Measurements from ENCODE around the gene GLYATL1B.
A peak's percentile ranks its signal among the peaks of the same experiment; 100 is the strongest.
"Not testable (repeated sequence)": the region's sequence is repeated elsewhere in the genome, so short reads cannot be mapped to it uniquely, and the experiment has no call there.

Gene GLYATL1B, protein sequence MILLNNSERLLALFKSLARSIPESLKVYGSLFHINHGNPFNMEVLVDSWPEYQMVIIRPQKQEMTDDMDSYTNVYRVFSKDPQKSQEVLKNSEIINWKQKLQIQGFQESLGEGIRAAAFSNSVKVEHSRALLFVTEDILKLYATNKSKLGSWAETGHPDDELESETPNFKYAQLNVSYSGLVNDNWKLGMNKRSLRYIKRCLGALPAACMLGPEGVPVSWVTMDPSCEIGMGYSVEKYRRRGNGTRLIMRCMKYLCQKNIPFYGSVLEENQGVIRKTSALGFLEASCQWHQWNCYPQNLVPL

DNA sequence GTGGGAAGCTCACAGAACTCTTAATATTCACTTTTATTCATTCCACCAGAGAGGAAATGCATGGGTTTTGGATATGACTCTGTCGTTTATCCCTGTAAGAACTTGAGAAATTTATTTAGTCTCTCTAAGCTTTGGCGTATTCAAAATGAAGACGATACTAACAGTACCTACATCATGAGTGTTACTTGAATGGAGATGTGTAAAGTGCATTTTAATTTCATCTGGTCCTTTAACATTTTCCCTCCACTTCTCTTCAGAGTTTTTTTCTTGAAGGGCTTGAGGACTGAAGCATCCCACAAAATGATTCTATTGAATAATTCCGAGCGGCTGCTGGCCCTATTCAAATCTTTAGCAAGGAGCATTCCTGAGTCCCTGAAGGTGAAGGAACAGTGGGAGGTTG, at the start of gene GLYATL1B:
Gene GLYATL1B, plus strand, starts transcription at position 301 of the 400 bp plus-strand sequence. Its CDS starts 0 bp downstream, at position 301.
- not testable (repeated sequence) for DNase-seq

DNA sequence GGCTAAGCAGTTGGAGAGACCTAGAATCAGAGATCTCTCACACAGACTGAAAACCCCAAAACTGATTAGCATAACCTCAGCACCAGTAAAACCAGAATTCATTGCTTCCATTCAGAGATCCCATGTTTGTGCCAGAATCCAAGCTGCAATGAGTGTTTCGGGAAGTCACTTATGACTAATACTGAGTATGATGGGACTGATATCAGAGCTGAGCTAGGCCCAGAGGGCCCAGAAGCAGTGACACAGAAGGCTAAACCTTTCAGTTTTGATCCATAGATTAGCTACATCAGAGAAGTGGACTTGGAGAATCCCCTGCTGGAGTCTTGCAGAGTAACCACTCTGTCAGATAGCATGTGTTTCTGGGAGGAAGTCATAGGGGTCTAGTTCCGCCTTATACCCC, 49.6 kb upstream of the GLYATL1B start:
- not testable (repeated sequence) for DNase-seq

DNA sequence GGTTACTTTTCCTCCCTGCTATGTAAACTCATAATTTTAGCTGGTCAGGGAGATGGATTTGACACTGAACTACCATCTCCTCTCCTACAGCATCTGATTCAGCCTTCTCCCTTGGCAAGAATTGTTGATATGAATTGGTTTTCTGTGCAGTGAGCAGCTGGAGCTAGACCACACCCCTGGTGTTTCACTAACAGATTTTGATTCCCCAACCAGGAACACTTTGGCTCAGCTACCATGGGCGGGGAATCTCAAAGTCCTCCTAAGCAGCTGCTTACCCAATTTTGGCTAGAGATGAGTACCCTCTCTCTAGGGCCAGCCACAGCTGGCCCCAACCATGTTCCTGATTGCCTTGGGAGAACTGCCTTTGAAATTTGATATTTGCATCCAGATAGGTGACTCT, 48.7 kb upstream of the GLYATL1B start:
- not testable (repeated sequence) for DNase-seq

DNA sequence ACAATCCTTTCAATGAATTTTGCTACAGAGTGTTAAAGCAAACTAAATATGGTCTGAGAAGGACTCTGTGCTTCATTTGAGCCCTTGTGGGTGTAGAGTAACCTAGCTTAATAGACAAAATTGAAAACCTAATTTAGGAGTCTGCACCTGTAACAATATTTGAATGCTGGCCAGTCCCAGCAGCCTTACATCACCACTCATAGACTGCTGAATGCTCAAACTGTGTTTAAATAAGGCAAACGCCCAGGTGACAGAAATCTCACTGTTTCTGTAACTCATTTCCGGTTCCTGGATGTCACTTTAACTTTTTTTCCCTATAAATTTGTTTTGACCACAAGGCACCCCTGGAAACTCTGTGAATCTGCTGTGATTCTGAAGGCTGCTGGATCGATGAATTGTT, 45.5 kb upstream of the GLYATL1B start:
- DNase-seq = no peak

DNA sequence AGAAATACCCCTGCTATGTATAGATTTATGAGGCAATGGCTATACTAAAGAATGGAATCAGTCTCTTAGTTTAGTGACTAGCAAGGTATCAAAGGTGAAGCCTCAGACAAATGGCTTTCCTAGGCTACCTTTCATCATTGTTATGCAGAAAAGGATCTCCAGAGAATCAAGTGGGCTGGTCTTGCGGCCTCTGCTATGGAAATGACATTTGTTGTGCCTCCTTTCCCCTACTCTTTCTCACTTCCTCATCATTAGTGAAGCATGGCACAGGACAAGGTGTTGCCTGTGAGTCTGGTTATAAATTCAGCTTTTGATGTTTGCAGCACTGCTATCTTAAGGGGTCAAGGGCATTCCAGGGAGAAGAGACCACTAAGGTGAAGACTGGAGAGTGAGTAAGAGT, 34.7 kb upstream of the GLYATL1B start:
- DNase-seq = not testable (repeated sequence)

DNA sequence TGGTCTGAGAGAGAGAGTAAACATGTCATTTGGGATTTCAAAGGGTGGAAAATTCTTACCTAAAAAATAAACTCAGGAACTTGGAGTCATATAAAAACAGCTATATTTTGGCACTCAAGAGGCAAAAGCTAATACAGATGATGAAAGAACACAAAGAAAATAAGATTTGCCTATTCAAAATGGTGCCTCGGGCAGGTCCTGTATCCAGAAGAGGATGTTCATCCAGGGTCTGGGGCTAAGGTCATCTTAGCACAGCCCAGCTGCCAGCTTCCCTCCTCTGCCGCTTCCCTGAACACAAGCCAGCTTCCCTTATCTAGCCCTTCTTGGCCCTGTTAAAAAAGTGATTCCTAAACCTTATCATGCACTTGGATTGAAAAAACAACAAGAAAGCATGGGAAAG, 33.8 kb upstream of the GLYATL1B start:
- DNase-seq = not testable (repeated sequence)

DNA sequence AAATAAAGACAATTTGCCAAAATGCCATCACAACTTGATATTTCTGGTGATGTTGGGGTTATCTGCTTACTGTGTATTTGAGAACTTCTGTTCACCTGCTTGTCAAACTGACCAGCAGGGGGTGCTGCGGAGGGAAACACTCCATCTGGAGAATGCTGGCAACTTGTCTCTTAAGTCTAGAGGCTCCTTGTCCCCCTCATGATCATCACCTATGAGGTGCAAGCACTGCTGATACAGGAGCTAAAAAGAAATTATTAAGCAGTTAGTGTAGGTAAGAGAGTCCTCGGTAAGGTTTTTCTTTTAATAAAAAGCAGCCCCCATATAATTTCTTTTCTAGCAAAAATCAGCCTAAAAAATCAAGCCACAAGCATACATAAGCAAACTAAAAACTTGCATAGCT, 32.7 kb upstream of the GLYATL1B start:
- peak; percentile 86 to 90 for DNase-seq

DNA sequence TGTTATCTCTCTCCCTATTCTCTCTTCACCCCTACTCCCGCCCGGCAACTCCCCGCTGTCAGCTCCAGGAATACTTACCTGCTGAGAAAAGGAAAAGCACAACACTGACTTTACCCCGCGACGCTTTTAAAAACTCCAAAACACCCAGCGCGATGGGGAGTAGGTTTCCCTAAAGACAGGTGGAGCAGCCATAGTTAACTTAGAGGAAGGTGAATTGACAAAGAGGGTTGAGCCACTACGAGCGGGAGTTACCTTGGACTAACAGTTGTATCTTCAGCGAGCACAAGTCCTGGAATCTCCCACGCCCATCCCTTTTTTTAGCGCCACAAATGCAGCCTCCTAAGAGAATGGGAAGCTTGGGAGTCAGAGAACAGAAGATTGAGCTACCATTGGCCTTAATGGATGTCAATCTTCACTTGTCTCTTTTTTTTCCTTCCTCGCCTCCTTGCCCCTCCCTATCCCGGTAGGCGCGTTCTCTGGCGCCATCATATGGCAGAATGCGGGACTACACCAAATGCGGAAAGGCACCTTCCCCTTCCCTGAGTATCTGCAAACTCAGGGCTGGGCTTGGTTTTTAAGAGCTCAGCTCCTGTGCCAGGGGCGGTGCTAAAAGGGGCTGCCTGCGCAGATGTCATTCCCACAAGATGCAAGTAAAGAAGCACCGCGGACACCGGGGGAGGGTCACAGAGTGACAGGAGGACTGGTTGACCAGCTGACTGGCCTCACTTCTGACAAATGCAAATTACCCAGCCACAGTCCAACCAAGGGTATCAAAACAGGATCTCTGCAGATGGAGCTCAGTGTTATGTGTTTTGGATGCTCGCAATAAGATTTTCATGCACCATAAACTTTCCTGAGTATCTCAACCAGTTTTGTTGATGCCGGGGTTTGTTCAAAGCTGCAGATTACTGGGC, 27.7 kb upstream of the GLYATL1B start:
- peak; percentile 95 for DNase-seq

DNA sequence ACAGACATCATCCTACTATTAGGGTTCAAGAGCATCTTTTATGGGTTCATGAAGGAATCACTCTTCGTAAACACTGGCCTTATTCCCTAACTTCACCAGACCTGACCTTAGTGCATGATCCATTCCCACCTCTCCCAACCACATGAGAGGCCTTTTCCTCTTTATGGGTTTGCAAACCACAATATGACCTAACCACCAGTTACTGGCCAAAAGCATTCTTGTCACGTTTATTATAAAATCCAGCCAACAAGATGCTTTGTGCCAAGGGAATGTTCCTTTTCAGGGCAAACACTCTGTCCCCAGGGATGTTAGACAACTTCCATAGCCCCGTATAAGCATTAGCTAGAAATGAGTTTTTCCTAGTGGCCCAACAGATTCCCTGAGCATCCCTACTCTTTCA, 26.0 kb upstream of the GLYATL1B start:
- DNase-seq = not testable (repeated sequence)

DNA sequence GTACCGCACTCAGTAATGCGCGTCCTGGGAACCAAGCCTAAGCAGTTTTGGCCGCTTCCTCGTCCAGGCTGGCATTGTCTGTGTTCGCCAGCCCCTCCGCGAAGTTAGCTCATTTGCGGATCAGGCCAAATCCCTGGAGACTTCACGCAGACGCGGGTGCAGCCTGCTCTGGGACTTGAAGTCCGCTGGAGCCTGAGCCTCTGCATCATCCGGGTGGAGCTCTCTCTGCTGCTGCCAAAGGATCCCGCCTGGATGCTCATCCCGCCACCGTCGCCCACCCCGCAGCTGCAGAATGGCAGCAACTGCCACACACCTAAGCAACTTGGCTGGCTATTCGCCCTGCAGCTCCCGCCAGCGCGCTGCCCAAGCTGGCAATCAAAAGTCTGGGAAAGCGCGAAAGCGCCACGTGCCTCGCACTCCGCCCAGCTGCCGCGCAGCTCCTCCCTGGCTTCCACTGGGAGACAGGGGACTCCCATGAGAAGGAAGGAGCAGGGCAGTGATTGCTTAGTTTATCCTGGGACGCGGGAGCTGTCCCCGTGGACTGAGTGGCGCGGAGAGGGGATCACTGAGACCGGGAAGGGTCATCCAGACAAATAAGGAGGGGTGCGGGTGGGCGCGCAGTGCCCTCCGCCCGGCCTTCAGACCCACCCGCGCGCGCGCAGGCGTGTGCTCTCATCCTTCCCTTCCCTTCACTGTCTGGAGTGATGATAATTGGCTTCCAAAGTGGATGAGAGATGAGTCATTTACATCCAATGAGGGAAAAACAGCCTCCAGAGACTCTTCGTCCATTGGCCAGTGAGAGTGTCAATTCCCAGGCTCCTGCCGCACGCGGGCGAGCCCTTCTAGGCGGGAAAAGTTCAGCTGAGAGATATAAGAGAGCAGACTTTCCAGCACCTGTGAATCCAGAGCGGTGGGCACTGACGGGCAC, 23.2 kb upstream of the GLYATL1B start:
- no peak for DNase-seq

DNA sequence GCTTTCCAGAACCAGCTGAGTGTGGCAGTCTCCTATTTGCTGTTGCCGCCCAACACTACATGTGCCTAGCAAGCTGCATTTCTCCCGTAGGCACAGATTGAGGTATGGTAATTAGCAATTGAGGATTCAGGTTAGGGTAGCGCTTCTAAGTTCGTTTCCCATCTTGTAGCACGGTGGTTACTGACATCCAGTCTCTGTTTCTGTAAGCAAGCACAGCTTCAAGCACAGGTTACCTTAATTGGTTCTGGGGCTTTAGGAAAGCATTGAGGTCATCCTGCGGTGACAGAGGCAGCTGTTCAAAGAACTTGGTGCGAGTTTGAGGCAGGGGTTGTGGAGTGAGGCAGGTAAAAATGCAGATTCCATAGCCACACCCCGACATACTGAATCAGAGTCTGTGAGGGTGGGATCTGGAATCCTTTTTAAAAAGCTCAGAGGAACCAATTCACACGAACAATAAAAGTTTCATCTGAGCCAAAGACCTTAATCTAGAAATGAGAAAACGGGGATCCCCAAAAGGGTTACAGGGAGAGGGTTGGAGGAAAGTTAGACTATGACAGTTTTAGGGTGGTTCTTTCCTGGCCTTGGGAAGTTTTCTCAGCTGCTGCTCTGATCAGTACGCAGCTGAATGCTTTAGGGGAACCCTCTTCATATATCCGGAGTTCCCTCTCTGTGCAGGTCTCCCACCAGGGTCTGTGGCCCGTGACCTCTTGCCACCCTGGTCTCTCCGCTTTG, 21.9 kb upstream of the GLYATL1B start:
- not testable (repeated sequence) for DNase-seq

DNA sequence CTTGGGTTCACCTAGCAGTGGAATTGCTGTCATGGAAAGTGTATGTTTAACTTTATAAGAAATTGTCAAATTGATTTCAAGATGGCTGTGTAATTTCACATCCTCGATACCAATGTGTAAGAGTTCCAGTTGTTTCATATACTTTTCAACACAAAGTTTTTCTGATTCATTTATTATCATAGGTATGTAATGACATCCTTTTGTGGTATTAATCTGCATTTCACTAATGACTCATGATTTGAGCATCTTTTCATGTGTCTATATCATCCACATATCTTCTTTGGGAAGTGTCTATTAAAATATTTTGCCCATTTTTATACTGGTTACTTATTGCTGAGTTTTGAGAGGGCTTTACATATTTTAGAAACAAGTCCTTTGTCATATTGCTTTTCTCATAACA, 17.0 kb upstream of the GLYATL1B start:
- DNase-seq = no peak

DNA sequence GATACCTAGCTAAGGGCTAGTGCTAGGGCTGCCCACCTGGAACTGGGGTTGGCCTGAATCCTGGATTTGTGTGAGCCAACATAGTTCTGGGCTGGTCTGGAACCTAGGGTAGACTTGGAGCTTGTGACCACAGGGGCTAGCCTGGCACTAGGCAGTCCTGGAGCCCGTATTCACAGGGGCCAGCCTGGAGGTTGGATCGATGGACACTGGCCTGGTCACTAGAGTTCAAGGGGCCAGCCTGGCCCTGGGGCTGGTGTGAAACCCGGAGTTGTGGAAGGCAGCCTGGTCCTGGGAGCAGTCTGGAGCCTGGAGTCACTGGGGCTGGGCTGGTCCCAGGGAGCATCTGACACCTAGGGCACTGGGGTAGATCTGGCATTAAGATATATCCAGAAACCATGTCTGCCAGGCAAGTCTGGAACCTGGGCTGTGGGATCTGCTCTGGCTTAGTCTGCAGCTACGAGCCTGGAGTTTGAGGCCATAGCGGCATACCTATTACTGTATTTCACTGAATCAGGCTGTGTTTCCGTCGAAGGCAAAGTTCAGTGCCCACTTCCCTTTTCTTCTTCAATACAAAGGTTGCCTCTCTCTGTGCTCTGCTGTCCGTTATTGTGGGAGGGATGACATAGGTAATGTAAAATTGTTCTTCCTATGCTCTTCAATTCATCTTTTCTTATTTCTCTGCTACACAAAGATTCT, 9.1 kb upstream of the GLYATL1B start:
- DNase-seq = no peak

DNA sequence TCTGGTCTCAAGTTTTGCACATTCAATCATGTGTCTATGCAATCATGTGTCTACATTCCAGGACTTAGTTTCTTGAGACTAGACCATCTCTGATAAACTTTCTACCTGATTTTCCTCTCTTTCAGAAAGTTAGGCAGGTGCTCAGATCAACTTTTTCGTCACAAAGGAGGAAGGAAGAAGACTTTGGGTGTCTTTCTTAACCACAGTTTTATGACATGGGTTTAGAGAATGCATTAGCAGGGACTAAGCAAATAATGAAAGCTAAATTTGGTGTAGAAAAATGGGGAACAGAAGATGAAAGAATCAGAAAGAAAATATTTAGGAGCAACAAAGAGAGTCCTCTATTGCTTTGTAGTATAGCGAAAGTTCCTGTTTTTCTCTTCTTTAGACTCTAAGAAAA, 7.7 kb upstream of the GLYATL1B start:
- no peak for DNase-seq

DNA sequence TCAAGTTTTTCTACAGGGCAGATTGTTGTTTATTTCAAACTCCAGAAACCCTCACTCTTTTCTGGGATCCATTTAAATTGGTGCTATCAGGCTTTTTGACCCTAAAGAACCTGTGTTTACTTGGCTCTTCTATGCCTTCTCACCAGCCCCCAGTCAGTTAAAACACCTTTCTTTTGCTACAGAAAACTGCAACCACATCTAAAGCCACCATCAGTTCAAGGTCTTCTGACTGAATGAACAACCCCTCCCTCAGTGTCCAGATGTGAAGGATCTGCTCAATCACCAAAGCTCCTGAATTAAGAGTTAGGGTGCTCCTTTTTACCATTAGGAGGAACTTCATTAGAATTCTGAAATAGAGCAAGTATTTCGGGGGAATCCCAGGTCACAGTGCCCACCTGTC, 7.0 kb upstream of the GLYATL1B start:
- DNase-seq = no peak

DNA sequence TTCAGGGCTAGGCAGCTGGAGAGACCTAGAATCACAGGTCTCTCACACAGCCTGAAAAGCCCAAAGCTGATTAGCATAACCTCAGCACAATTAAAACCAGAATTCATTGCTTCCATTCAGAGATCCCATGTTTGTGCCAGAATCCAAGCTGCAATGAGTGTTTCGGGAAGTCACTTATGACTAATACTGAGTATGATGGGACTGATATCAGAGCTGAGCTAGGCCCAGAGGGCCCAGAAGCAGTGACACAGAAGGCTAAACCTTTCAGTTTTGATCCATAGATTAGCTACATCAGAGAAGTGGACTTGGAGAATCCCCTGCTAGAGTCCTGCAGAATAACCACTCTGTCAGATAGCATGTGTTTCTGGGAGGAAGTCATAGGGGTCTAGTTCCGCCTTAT, 5.7 kb upstream of the GLYATL1B start:
- not testable (repeated sequence) for DNase-seq

DNA sequence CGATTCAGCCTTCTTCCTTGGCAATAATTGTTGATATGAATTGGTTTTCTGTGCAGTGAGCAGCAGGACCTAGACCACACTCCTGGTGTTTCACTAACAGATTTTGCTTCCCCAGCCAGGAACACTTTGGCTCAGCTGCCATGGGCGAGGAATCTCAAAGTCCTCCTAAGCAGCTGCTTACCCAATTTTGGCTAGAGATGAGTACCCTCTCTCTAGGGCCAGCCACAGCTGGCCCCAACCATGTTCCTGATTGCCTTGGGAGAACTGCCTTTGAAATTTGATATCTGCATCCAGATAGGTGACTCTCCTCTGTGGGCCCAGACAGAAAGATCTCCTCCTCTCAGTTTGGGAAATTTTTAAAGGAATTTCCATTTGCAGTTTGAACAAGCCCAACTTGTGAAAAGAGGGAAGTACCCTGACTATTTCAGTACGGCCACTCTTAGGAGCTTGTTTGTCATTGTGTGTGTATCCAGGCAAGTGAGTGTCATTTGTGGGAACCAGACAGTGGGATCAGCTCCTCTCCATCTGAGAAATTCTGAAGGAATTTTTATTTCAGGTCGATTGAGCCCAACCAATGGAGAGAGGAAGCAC, 4.6 kb upstream of the GLYATL1B start:
- not testable (repeated sequence) for DNase-seq

DNA sequence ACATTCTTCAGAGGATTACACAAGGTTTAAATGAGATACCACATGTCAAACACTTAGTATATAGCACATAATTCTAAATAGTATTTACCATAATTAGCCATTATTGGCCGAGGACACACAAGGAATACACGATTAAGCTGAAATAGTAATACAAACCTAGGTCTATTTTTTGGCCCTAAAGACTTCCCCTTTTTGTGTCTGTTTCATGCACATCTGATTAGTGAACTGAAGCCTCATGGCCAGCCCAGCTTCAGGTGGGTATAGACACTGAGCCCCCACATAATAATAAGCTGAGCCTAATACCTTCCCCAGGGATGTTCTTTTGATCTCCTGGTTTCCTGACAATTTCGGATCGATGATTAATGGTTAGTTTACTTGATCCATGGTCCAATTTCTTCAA, 2.1 kb downstream of the GLYATL1B start:
- no peak for DNase-seq

DNA sequence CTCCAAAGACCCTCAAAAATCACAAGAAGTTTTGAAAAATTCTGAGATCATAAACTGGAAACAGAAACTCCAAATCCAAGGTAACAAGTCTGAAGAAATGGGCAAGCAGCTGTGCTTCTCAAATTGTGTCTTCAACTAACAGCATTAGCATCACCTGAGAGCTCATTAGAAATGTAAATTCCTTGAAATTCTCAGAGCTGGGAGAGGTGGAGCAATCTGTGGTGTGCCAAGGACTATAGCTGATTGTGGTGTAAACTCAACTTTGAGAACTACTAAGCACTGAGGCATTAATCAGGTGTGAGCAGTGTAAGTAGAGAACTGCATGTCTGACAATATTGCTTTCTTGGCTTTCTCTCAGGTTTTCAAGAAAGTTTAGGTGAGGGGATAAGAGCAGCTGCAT, 7.5 kb downstream of the GLYATL1B start:
- DNase-seq = not testable (repeated sequence)

DNA sequence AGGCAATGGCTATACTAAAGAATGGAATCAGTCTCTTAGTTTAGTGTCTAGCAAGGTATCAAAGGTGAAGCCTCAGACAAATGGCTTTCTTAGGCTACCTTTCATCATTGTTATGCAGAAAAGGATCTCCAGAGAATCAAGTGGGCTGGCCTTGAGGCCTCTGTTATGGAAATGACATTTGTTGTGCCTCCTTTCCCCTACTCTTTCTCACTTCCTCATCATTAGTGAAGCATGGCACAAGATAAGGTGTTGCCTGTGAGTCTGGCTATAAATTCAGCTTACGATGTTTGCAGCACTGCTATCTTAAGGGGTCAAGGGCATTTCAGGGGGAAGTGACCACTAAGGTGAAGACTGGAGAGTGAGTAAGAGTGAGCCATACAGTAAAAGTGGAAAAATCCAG, 9.1 kb downstream of the GLYATL1B start:
- not testable (repeated sequence) for DNase-seq

DNA sequence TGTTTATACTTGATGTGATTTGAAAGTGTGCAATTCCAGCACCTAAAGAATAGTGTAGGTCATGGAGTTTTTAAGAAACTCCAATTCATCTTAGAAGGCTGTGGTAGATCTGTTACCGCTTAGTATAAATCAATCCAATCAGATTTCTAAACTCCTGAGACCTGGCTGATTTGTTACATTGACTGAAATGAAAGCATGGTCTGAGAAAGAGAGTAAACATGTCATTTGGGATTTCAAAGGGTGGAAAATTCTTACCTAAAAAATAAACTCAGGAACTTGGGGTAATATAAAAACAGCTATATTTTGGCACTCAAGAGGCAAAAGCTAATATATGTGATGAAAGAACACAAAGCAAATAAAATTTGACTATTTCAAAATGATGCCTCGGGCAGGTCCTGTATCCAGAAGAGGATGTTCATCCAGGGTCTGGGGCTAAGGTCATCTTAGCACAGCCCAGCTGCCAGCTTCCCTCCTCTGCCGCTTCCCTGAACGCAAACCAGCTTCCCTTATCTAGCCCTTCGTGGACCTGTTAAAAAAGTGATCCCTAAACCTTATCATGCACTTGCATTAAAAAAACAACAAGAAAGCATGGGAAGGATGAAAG, 10.0 kb downstream of the GLYATL1B start:
- DNase-seq = not testable (repeated sequence)

Measured in activated CD4-positive, alpha-beta T cell treated with anti-CD3 and anti-CD28 coated beads, Interleukin-2, amount 50 U/mL, for 48 hours (primary cell).